ENCODE results near the gene GPR37L1. TPM values are rescaled to one million over a fixed set of nuclear protein-coding genes. Genes with fewer than 3 reads are reported as not detected.
A peak's percentile ranks its signal among the peaks of the same experiment; 100 is the strongest.

GPR37L1 gene
- total and polyA plus RNA-seq, 11 donors, result 0.03 to 0.05 (median 0.04) TPM; not detected in 8

- H3K36me3 ChIP-seq, result no peaks in the 10 kb centered on the region
- intact Hi-C loops (cut with DNase I), result loop anchor here in 2 of 10 donors (5.0 to 10.0 kb wide), 2 partner anchors 49 to 222 kb away; partner anchors contain the start of gene SHISA4 (in 1 of the 2)
- H3K9me3 ChIP-seq, result no peaks in the 10 kb centered on the region
- H3K27ac ChIP-seq, result peak overlapping the region; percentile 51 to 97 (median 88)
- H3K4me3 ChIP-seq, result no peak overlapping the region
- H3K27me3 ChIP-seq, result no peaks in the 10 kb centered on the region
- 55 to 68% (median 63%) methylated on average over 8 to 10 of the region's 10 CpGs for WGBS, 4 donors
- TF ChIP-seq CTCF (IDR thresholded peaks at IDR 0.05) (no peak), POLR2A (IDR thresholded peaks at IDR 0.05) (no peak)
- ATAC-seq (peak; percentile 4 to 37 (median 20)), DNase-seq (peak in 1 of 5 donors; percentile 46)
- H3K4me1 ChIP-seq, result peaks cover 0 to 27% (median 11%) of the 10 kb centered on the region in 12 donors
Observed at GRCh38 chr1:202106340-202107254, 16.1 kb upstream of the GPR37L1 start.

GRCh38 chr1:202107321-202107761, 15.4 kb upstream of the GPR37L1 start:
- 42 to 60% (median 50%) methylated on average over 5 of the region's 5 CpGs for WGBS, 4 donors
- H3K9me3 ChIP-seq, result no peaks in the 10 kb centered on the region
- H3K27ac ChIP-seq, result peak overlapping the region; percentile 72 to 97 (median 88)
- DNase-seq, result peak; percentile 79 to 89 (median 82)
- intact Hi-C loops (cut with DNase I), result loop anchor here in 2 of 10 donors (5.0 to 10.0 kb wide), 2 partner anchors 50 to 223 kb away; partner anchors contain the start of gene SHISA4 (in 1 of the 2)
- no peak for TF ChIP-seq POLR2A (IDR thresholded peaks at IDR 0.05)
- no peak for TF ChIP-seq CTCF (IDR thresholded peaks at IDR 0.05)
- peak; percentile 79 to 91 (median 82) for ATAC-seq
- no peaks in the 10 kb centered on the region for H3K27me3 ChIP-seq
- H3K36me3 ChIP-seq, result no peaks in the 10 kb centered on the region
- no peak overlapping the region for H3K4me3 ChIP-seq
- H3K4me1 ChIP-seq, result peaks cover 0 to 28% (median 11%) of the 10 kb centered on the region in 12 donors

GRCh38 chr1:202107801-202108731, 14.7 kb upstream of the GPR37L1 start:
- no peaks in the 10 kb centered on the region for H3K27me3 ChIP-seq
- H3K36me3 ChIP-seq, result no peaks in the 10 kb centered on the region
- TF ChIP-seq POLR2A (IDR thresholded peaks at IDR 0.05), result no peak
- TF ChIP-seq CTCF (IDR thresholded peaks at IDR 0.05), result no peak
- intact Hi-C loops (cut with DNase I), result loop anchor here in 2 of 10 donors (5.0 to 10.0 kb wide), 2 partner anchors 51 to 223 kb away; partner anchors contain the start of gene SHISA4 (in 1 of the 2)
- peak overlapping the region; percentile 72 to 97 (median 88) for H3K27ac ChIP-seq
- peaks cover 0 to 35% (median 14%) of the 10 kb centered on the region in 12 donors for H3K4me1 ChIP-seq
- 44 to 62% (median 49%) methylated on average over 10 to 13 of the region's 13 CpGs for WGBS, 4 donors
- peak; percentile 73 to 81 (median 78) for ATAC-seq
- DNase-seq, result peak in 4 of 5 donors; percentile 66 to 89 (median 73)
- no peak overlapping the region for H3K4me3 ChIP-seq
- no peaks in the 10 kb centered on the region for H3K9me3 ChIP-seq
